Suprapubic skin (tissue), 4 donors: ENCODE data around the gene PDYN. TPM values are rescaled to one million over a fixed set of nuclear protein-coding genes. Genes with fewer than 3 reads are reported as not detected.
A peak's percentile ranks its signal among the peaks of the same experiment; 100 is the strongest.

Experiments
- DNase-seq, 2 donors: peaks; one replicate each; pipeline ENCODE4 v3.0.0-alpha.2; 2019; ENCODE audit warnings: low spot score in 2 of 2
- H3K27ac ChIP-seq: fragments of 200-600 bp; sonication (generic); one replicate; pipeline ENCODE4 v1.5.1; 2019
- H3K27me3 ChIP-seq: fragments of 200-600 bp; sonication (generic); one replicate; pipeline ENCODE4 v1.5.1; 2019
- H3K36me3 ChIP-seq: fragments of 200-600 bp; sonication (generic); one replicate; pipeline ENCODE4 v1.5.1; 2019
- H3K4me1 ChIP-seq: fragments of 200-600 bp; sonication (generic); one replicate; pipeline ENCODE4 v1.5.1; 2019
- H3K4me3 ChIP-seq: fragments of 200-600 bp; sonication (generic); one replicate; pipeline ENCODE4 v1.5.1; 2019; ENCODE audit warnings: mild to moderate bottlenecking
- H3K9me3 ChIP-seq: fragments of 200-600 bp; sonication (generic); one replicate; pipeline ENCODE4 v1.5.1; 2019
- CTCF ChIP-seq, 2 donors: fragments of 200-600 bp in 1 of 2; fragments of 450-650 bp in 1 of 2; sonication (generic) in 1 of 2; IDR thresholded peaks; one replicate each; pipeline ENCODE4 v1.5.1; 2016 to 2019; ENCODE audit warnings: antibody characterized with exemption in 2 of 2, mild to moderate bottlenecking in 1 of 2, moderate library complexity in 1 of 2
- EP300 ChIP-seq: sonication (generic); formaldehyde crosslinking; IDR thresholded peaks from one replicate; pipeline ENCODE4 v1.6.1; 2017; ENCODE audit warnings: antibody characterized with exemption
- POLR2A ChIP-seq, 2 donors: fragments of 450-650 bp; IDR thresholded peaks; one replicate each; pipeline ENCODE4 v1.6.1; 2017; ENCODE audit warnings: antibody characterized with exemption in 2 of 2, mild to moderate bottlenecking in 2 of 2, moderate library complexity in 2 of 2
- POLR2AphosphoS5 ChIP-seq, 3 donors: sonication (generic); formaldehyde crosslinking; IDR thresholded peaks; one replicate each; pipeline ENCODE4 v1.6.1; 2017; ENCODE audit warnings: antibody characterized with exemption in 3 of 3
- WGBS: methylation state at CpG from one replicate; pipeline ENCODE4 v1.1.5; 2018; 5-methylcytosine and 5-hydroxymethylcytosine counted together
- total RNA-seq, 4 donors: library from RNA; depleted of rRNA; stranded (reverse); fragments of >200 nt; gene quantifications; one replicate each; pipeline ENCODE4 v1.1.0, GENCODE V29; 2016

The PDYN gene
- total RNA-seq, 4 donors from 2014 or later, result not detected

- DNase-seq, result peak; percentile 53 to 55
- WGBS, result 64% methylated on average over 13 of the region's 13 CpGs
- H3K27me3 ChIP-seq, result no peaks in the 10 kb centered on the region
- no peak for TF ChIP-seq CTCF (IDR thresholded peaks at IDR 0.05)
- no peak for TF ChIP-seq EP300
- no peaks in the 10 kb centered on the region for H3K9me3 ChIP-seq
- peaks cover 73% of the 10 kb centered on the region for H3K4me1 ChIP-seq
- peaks cover 7% of the 10 kb centered on the region for H3K36me3 ChIP-seq
- peak overlapping the region; percentile 68 for H3K27ac ChIP-seq
- H3K4me3 ChIP-seq, result no peak overlapping the region
These were observed 51.2 kb downstream of the PDYN start for GRCh38 chr20:1942486-1943274.

- peaks cover 69% of the 10 kb centered on the region for H3K4me1 ChIP-seq
- peaks cover 13% of the 10 kb centered on the region for H3K36me3 ChIP-seq
- no peak overlapping the region for H3K4me3 ChIP-seq
- no peaks in the 10 kb centered on the region for H3K27me3 ChIP-seq
- peak in 1 of 2 donors; percentile 63 for DNase-seq
- TF ChIP-seq EP300 (no peak), POLR2A (IDR thresholded peaks at IDR 0.05) (no peak), CTCF (IDR thresholded peaks at IDR 0.05) (no peak), POLR2AphosphoS5 (IDR thresholded peaks at IDR 0.05) (no peak)
- WGBS, result 86% methylated on average over 7 of the region's 7 CpGs
- H3K9me3 ChIP-seq, result no peaks in the 10 kb centered on the region
- H3K27ac ChIP-seq, result peak overlapping the region; percentile 68
These were observed 51.8 kb downstream of the PDYN start for GRCh38 chr20:1942061-1942460.

- peaks cover 20% of the 10 kb centered on the region for H3K36me3 ChIP-seq
- H3K9me3 ChIP-seq, result no peaks in the 10 kb centered on the region
- DNase-seq, result peak in 1 of 2 donors; percentile 69
- no peak overlapping the region for H3K27ac ChIP-seq
- 39% methylated on average over 5 of the region's 8 CpGs for WGBS
- H3K27me3 ChIP-seq, result no peaks in the 10 kb centered on the region
- H3K4me1 ChIP-seq, result peaks cover 61% of the 10 kb centered on the region
- TF ChIP-seq POLR2AphosphoS5 (IDR thresholded peaks at IDR 0.05), result no peak
- TF ChIP-seq POLR2A (IDR thresholded peaks at IDR 0.05), result no peak
- no peak for TF ChIP-seq EP300
- no peak for TF ChIP-seq CTCF (IDR thresholded peaks at IDR 0.05)
- H3K4me3 ChIP-seq, result no peak overlapping the region
These were observed 52.6 kb downstream of the PDYN start for GRCh38 chr20:1941226-1941625.

GRCh38 chr20:1940581-1940980 lies 53.3 kb downstream of the PDYN start:
- Histone ChIP-seq H3K9me3 (no peaks in the 10 kb centered on the region), H3K4me1 (peaks cover 55% of the 10 kb centered on the region), H3K27ac (no peak overlapping the region), H3K27me3 (no peaks in the 10 kb centered on the region), H3K36me3 (peaks cover 23% of the 10 kb centered on the region), H3K4me3 (no peak overlapping the region)
- TF ChIP-seq CTCF (IDR thresholded peaks at IDR 0.05) (no peak), EP300 (no peak)
- DNase-seq, result no peak
- 56% methylated on average over 5 of the region's 5 CpGs for WGBS

- H3K27ac ChIP-seq, result no peak overlapping the region
- TF ChIP-seq POLR2AphosphoS5 (IDR thresholded peaks at IDR 0.05) (no peak), EP300 (no peak), POLR2A (IDR thresholded peaks at IDR 0.05) (no peak), CTCF (IDR thresholded peaks at IDR 0.05) (no peak)
- H3K9me3 ChIP-seq, result no peaks in the 10 kb centered on the region
- H3K36me3 ChIP-seq, result peaks cover 26% of the 10 kb centered on the region
- H3K4me1 ChIP-seq, result peaks cover 57% of the 10 kb centered on the region
- DNase-seq, result no peak
- no peaks in the 10 kb centered on the region for H3K27me3 ChIP-seq
- H3K4me3 ChIP-seq, result no peak overlapping the region
- WGBS, result 80% methylated on average over 4 of the region's 4 CpGs
These were observed 54.6 kb downstream of the PDYN start for GRCh38 chr20:1939270-1939595.
